A549 (cell line): ENCODE measurements around the gene STEAP1B. TPM values are rescaled to one million over a fixed set of nuclear protein-coding genes. Genes with fewer than 3 reads are reported as not detected.

Experiments
- ATAC-seq, 2 experiments: fragments of 200-7000 bp in 1 of 2; fragments of >200 bp in 1 of 2; cut with Nextera tagmentation in 1 of 2; cut with Tn5 transposase in 1 of 2; 3 replicates each; pipeline versions ENCODE4 v1.8.0 to v1.9.1; 2018 to 2020; ENCODE audit warnings: mild to moderate bottlenecking in 1 of 2, moderate library complexity in 1 of 2
- CTCF ChIA-PET: fragments of 300-600 bp; sonication (Branson Sonifier 250); formaldehyde crosslinking; extraction: SDS; loops from one replicate; lab custom pipeline; 2021; ENCODE audit warnings: antibody characterized with exemption, inconsistent platforms; lab: Yijun Ruan, JAX
- POLR2A ChIA-PET: fragments of 350-600 bp; formaldehyde crosslinking; extraction: SDS; loops from one replicate; lab custom pipeline; 2021; ENCODE audit warnings: antibody characterized with exemption, inconsistent platforms; lab: Yijun Ruan, JAX
- DNase-seq, 2 experiments: peaks; one replicate each; pipeline versions ENCODE4 v3.0.0 to v3.0.0-alpha.2; 2011 to 2016; ENCODE audit warnings: low read depth in 1 of 2, low spot score in 1 of 2
- FAIRE-seq: peaks from 2 replicates; lab custom pipeline; 2011; peaks lifted over from hg19 to GRCh38; lab: Jason Lieb, UNC
- H3K27ac ChIP-seq, 2 experiments: fragments of >200 bp; sonication (Bioruptor Twin); formaldehyde crosslinking; 3 replicates each; pipeline ENCODE4 v1.5.1; 2016 to 2017
- H3K4me1 ChIP-seq: fragments of >200 bp; sonication (Bioruptor Twin); formaldehyde crosslinking; 3 replicates; pipeline ENCODE4 v1.6.1; 2016
- H3K4me2 ChIP-seq: fragments of >200 bp; sonication (Bioruptor Twin); formaldehyde crosslinking; 3 replicates; pipeline ENCODE4 v1.6.1; 2016
- H3K4me3 ChIP-seq: fragments of >200 bp; sonication (Bioruptor Twin); formaldehyde crosslinking; 3 replicates; pipeline ENCODE4 v1.5.1; 2016
- H3K9me3 ChIP-seq: fragments of >200 bp; sonication (Bioruptor Twin); formaldehyde crosslinking; 3 replicates; pipeline ENCODE4 v1.6.1; 2016
- ATOH8 ChIP-seq: fragments of 250-450 bp; sonication (Bioruptor Pico); IDR thresholded peaks from 2 replicates; pipeline ENCODE4 v1.5.0; 2020; ENCODE audit warnings: low read depth, mild to moderate bottlenecking, moderate library complexity
- BHLHE40 ChIP-seq: IDR thresholded peaks from 2 replicates; pipeline ENCODE4 v1.6.1; 2012; ENCODE audit warnings: low read depth, low read length, inconsistent platforms
- CBX2 ChIP-seq: fragments of 200-600 bp; sonication (generic); IDR thresholded peaks from 2 replicates; pipeline ENCODE4 v1.6.1; 2016; ENCODE audit warnings: low read depth, mild to moderate bottlenecking, borderline replicate concordance
- CEBPB ChIP-seq, 2 experiments: fragments of >200 bp in 1 of 2; sonication (Bioruptor Twin) in 1 of 2; formaldehyde crosslinking in 1 of 2; IDR thresholded peaks; 2 replicates each; pipeline ENCODE4 v1.6.1; 2012 to 2016
- CHD4 ChIP-seq: fragments of 200-600 bp; sonication (generic); IDR thresholded peaks from 2 replicates; pipeline ENCODE4 v1.6.1; 2016; ENCODE audit warnings: antibody characterized with exemption, mild to moderate bottlenecking, borderline replicate concordance
- EHF ChIP-seq: fragments of 250-450 bp; sonication (Bioruptor Pico); IDR thresholded peaks from 2 replicates; pipeline ENCODE4 v1.5.0; 2020; ENCODE audit warnings: mild to moderate bottlenecking
- FOXS1 ChIP-seq: fragments of 250-450 bp; sonication (Bioruptor Pico); IDR thresholded peaks from 2 replicates; pipeline ENCODE4 v1.5.0; 2020; ENCODE audit warnings: mild to moderate bottlenecking, moderate library complexity
- GATA3 ChIP-seq: IDR thresholded peaks from 2 replicates; pipeline ENCODE4 v1.6.1; 2012; ENCODE audit warnings: borderline replicate concordance
- HDAC2 ChIP-seq: fragments of 200-600 bp; sonication (generic); IDR thresholded peaks from 2 replicates; pipeline ENCODE4 v1.6.1; 2016
- HEYL ChIP-seq: fragments of 250-450 bp; sonication (Bioruptor Pico); IDR thresholded peaks from 2 replicates; pipeline ENCODE4 v1.8.0; 2021; ENCODE audit warnings: mild to moderate bottlenecking, moderate library complexity
- HOXB13 ChIP-seq: fragments of 250-450 bp; sonication (Bioruptor Pico); IDR thresholded peaks from 2 replicates; pipeline ENCODE4 v1.5.0; 2020; ENCODE audit warnings: low read depth, mild to moderate bottlenecking, moderate library complexity
- KDM1A ChIP-seq: fragments of 200-600 bp; sonication (generic); IDR thresholded peaks from 2 replicates; pipeline ENCODE4 v1.6.1; 2016; ENCODE audit warnings: low read depth, mild to moderate bottlenecking
- POLR2AphosphoS2 ChIP-seq: conservative IDR thresholded peaks from 2 replicates; pipeline ENCODE4 v1.6.1; 2012; ENCODE audit warnings: low read length, improper control_type of control experiment, inconsistent platforms
- REST ChIP-seq: fragments of 200-600 bp; sonication (generic); IDR thresholded peaks from 2 replicates; pipeline ENCODE4 v1.6.1; 2016; ENCODE audit warnings: antibody characterized with exemption, mild to moderate bottlenecking, moderate library complexity
- RFX5 ChIP-seq: fragments of 450-650 bp; IDR thresholded peaks from 2 replicates; pipeline ENCODE4 v1.7.1; 2014; ENCODE audit warnings: antibody characterized with exemption, mild to moderate bottlenecking, moderate library complexity
- TP53 ChIP-seq: fragments of 250-450 bp; sonication (Bioruptor Pico); IDR thresholded peaks from 2 replicates; pipeline ENCODE4 v1.5.0; 2021; ENCODE audit warnings: mild to moderate bottlenecking, moderate library complexity
- ZFP36 ChIP-seq: fragments of 450-650 bp; IDR thresholded peaks from 2 replicates; pipeline ENCODE4 v1.6.1; 2014; ENCODE audit warnings: borderline replicate concordance; ENCODE audit not compliant: partially characterized antibody
- WGBS: methylation state at CpG from one replicate; pipeline ENCODE4 v1.1.6; 2017; ENCODE audit errors: missing lambda C conversion rate; 5-methylcytosine and 5-hydroxymethylcytosine counted together
- polyA plus RNA-seq, 4 experiments: library from polyadenylated mRNA; depleted of rRNA in 3 of 4; stranded (reverse); fragments of >200 nt; fragmentation: RNase III in 1 of 4; extraction: RNeasy Plus Mini Kit Qiagen cat#74134 plus additional on column Dnase treatment in 1 of 4; gene quantifications; 2 replicates in 3 of 4; 3 replicates in 1 of 4; pipeline ENCODE4 v1.2.3, GENCODE V29; 2011 to 2017
- TF ChIP-seq, protein P1 (sequence below): fragments of 450-650 bp; IDR thresholded peaks from 2 replicates; pipeline ENCODE4 v1.6.1; 2014; ENCODE audit warnings: antibody characterized with exemption
- TF ChIP-seq, protein P2 (sequence below): fragments of >200 bp; sonication (Bioruptor Twin); formaldehyde crosslinking; IDR thresholded peaks from 2 replicates; pipeline ENCODE4 v1.6.1; 2016

Gene STEAP1B
- polyA plus RNA-seq, 2 of the 4 experiments (the other 2 are of a cell fraction): 0.08 to 0.22 TPM

DNA sequence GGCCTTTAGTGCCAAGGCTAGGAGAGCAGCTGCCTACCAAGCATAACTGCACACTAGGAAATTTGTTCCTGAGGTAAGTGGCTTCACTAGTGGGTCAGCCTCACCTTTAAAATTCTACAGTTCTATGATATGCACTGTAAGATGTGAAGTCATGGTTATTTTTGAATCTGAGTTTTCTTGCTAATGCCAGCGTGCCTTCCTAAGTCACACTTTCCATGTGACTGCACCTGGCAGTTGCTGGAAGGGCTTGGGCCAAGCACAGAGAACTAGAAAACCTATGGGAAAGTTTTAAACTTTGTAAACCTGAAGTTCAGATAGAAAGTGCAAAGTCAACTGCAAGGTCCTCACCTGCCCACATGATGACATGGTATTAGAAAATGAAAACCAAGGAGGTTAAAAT is 42.5 kb downstream of the STEAP1B start:
- Histone ChIP-seq H3K9me3 (no peaks in the 10 kb centered on the region), H3K4me2 (no peak overlapping the region), H3K4me1 (no peaks in the 10 kb centered on the region), H3K4me3 (no peak overlapping the region), H3K27ac (no peak overlapping the region)
- DNase-seq (no peak), ATAC-seq (no peak), FAIRE-seq (no peak)
- POLR2A ChIA-PET: no interaction called here
- TF ChIP-seq HOXB13 (CRISPR knock-in tag): no peak
- no peak for TF ChIP-seq CBX2
- TF ChIP-seq KDM1A: no peak
- no peak for TF ChIP-seq ATOH8 (CRISPR knock-in tag)
- no peak for TF ChIP-seq TP53 (CRISPR knock-in tag)
- no peak for TF ChIP-seq ZFP36
- TF ChIP-seq FOXS1 (CRISPR knock-in tag): no peak
- no peak for TF ChIP-seq CEBPB (IDR thresholded peaks at IDR 0.05)
- TF ChIP-seq, protein P1, sequence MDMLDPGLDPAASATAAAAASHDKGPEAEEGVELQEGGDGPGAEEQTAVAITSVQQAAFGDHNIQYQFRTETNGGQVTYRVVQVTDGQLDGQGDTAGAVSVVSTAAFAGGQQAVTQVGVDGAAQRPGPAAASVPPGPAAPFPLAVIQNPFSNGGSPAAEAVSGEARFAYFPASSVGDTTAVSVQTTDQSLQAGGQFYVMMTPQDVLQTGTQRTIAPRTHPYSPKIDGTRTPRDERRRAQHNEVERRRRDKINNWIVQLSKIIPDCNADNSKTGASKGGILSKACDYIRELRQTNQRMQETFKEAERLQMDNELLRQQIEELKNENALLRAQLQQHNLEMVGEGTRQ: no peak
- TF ChIP-seq GATA3: no peak
- no peak for TF ChIP-seq HDAC2
- TF ChIP-seq, protein P2, sequence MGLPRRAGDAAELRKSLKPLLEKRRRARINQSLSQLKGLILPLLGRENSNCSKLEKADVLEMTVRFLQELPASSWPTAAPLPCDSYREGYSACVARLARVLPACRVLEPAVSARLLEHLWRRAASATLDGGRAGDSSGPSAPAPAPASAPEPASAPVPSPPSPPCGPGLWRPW: no peak
- TF ChIP-seq POLR2AphosphoS2: no peak
- TF ChIP-seq BHLHE40: no peak
- no peak for TF ChIP-seq EHF
- TF ChIP-seq RFX5: no peak
- CTCF ChIA-PET: interaction anchor here (0.6 to 1.9 kb wide), 4 partner anchors 9 to 347 kb away, joined by 3 to 10 read pairs (median 4); no protein-coding TSS in a partner anchor
- 11% methylated on average over 1 of the region's 1 CpG for WGBS

- no peak overlapping the region for H3K27ac ChIP-seq
- H3K9me3 ChIP-seq: no peaks in the 10 kb centered on the region
- no peaks in the 10 kb centered on the region for H3K4me1 ChIP-seq
- no peak overlapping the region for H3K4me2 ChIP-seq
- WGBS: 3% methylated on average over 3 of the region's 3 CpGs
- ATAC-seq (no peak), DNase-seq (no peak), FAIRE-seq (no peak)
- TF ChIP-seq, protein P1: no peak
- TF ChIP-seq EHF (no peak), CHD4 (no peak), HEYL (CRISPR knock-in tag) (no peak), CBX2 (no peak), REST (no peak), ZFP36 (no peak)
- ChIA-PET POLR2A (interaction anchor here (0.6 kb wide), 1 partner anchor 402 kb away, joined by 3 read pairs; no protein-coding TSS in a partner anchor), CTCF (interaction anchor here (0.6 kb wide), 1 partner anchor 322 kb away, joined by 3 read pairs; no protein-coding TSS in a partner anchor)
- H3K4me3 ChIP-seq: no peak overlapping the region
Measured at GRCh38 chr7:22454446-22454845, 45.5 kb downstream of the STEAP1B start.
